ENCODE measurements around the gene STK16.

DNA sequence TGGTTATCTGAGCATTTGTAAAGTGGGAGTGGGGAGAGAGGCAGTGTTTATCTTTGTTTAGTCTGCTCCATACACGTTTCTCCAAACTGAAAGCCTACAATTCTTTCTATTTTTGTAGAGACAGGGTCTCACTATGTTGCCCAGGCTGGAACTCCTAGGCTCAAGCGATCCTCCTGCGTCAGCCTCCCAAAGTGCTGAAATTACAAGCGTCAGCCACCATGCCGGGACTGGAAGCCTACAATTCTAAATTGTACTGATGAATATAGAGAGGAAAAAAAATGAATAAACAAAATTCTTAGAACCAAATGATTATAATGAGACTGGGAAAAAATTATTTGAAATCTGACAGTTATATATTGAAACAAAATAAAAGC lies 40.1 kb upstream of the STK16 start:
- TF ChIP-seq, protein P1, sequence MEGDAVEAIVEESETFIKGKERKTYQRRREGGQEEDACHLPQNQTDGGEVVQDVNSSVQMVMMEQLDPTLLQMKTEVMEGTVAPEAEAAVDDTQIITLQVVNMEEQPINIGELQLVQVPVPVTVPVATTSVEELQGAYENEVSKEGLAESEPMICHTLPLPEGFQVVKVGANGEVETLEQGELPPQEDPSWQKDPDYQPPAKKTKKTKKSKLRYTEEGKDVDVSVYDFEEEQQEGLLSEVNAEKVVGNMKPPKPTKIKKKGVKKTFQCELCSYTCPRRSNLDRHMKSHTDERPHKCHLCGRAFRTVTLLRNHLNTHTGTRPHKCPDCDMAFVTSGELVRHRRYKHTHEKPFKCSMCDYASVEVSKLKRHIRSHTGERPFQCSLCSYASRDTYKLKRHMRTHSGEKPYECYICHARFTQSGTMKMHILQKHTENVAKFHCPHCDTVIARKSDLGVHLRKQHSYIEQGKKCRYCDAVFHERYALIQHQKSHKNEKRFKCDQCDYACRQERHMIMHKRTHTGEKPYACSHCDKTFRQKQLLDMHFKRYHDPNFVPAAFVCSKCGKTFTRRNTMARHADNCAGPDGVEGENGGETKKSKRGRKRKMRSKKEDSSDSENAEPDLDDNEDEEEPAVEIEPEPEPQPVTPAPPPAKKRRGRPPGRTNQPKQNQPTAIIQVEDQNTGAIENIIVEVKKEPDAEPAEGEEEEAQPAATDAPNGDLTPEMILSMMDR (IDR thresholded peaks at IDR 0.05): no peak
- no peak for TF ChIP-seq POLR2A (IDR thresholded peaks at IDR 0.05)
